HepG2 (cell line): Measurements from ENCODE around the gene ELP2. TPM values are rescaled to one million over a fixed set of nuclear protein-coding genes. Genes with fewer than 3 reads are reported as not detected.
A peak's percentile ranks its signal among the peaks of the same experiment; 100 is the strongest.

Source experiments
- ATAD3A ChIP-seq: sonication (generic); formaldehyde crosslinking; IDR thresholded peaks from 2 replicates; pipeline ENCODE4 v1.4.0; 2020; ENCODE audit warnings: missing genetic modification reagents
- ATF2 ChIP-seq: sonication (generic); formaldehyde crosslinking; IDR thresholded peaks from 2 replicates; pipeline ENCODE4 v1.4.0; 2020; ENCODE audit warnings: missing genetic modification reagents
- CBX1 ChIP-seq: IDR thresholded peaks from one replicate; pipeline ENCODE4 v1.6.1; 2016; ENCODE audit warnings: antibody characterized with exemption, low read depth
- GFI1 ChIP-seq: sonication (generic); formaldehyde crosslinking; IDR thresholded peaks from 2 replicates; pipeline ENCODE4 v1.5.0; 2020; ENCODE audit warnings: missing genetic modification reagents, mild to moderate bottlenecking, borderline replicate concordance
- IRF2 ChIP-seq: IDR thresholded peaks from 2 replicates; pipeline ENCODE4 v1.6.1; 2018; ENCODE audit warnings: missing genetic modification reagents, missing compliant biosample characterization
- JUNB ChIP-seq: sonication (generic); formaldehyde crosslinking; IDR thresholded peaks from 2 replicates; pipeline ENCODE4 v1.8.0; 2022; ENCODE audit warnings: missing genetic modification reagents, mild to moderate bottlenecking, borderline replicate concordance
- KAT7 ChIP-seq: IDR thresholded peaks from 2 replicates; pipeline ENCODE4 v1.6.1; 2018; ENCODE audit warnings: borderline replicate concordance, missing compliant biosample characterization
- MAX ChIP-seq: IDR thresholded peaks from 2 replicates; pipeline ENCODE4 v1.6.1; 2012; ENCODE audit warnings: inconsistent platforms
- MED8 ChIP-seq: sonication (generic); formaldehyde crosslinking; IDR thresholded peaks from 2 replicates; pipeline ENCODE4 v1.8.1; 2023; ENCODE audit warnings: mild to moderate bottlenecking, missing genetic modification reagents; ENCODE audit not compliant: insufficient replicate concordance
- NCOA5 ChIP-seq: sonication (generic); formaldehyde crosslinking; IDR thresholded peaks from 2 replicates; pipeline ENCODE4 v1.4.0; 2020; ENCODE audit warnings: missing genetic modification reagents
- NFE2L1 ChIP-seq: sonication (generic); formaldehyde crosslinking; IDR thresholded peaks from 2 replicates; pipeline ENCODE4 v1.4.0; 2020; ENCODE audit warnings: missing genetic modification reagents, mild to moderate bottlenecking, borderline replicate concordance
- SMAD3 ChIP-seq: sonication (generic); formaldehyde crosslinking; IDR thresholded peaks from 2 replicates; pipeline ENCODE4 v1.4.0; 2020; ENCODE audit warnings: missing genetic modification reagents
- TFDP1 ChIP-seq: IDR thresholded peaks from 2 replicates; pipeline ENCODE4 v1.6.1; 2016; ENCODE audit warnings: missing compliant biosample characterization, missing genetic modification reagents, borderline replicate concordance
- TRIM22 ChIP-seq: fragments of 450-650 bp; IDR thresholded peaks from 2 replicates; pipeline ENCODE4 v1.6.1; 2017
- ZFP82 ChIP-seq: sonication (generic); formaldehyde crosslinking; IDR thresholded peaks from 2 replicates; pipeline ENCODE4 v1.5.1; 2020; ENCODE audit warnings: mild to moderate bottlenecking, missing genetic modification reagents, borderline replicate concordance
- ZNF33B ChIP-seq: sonication (generic); formaldehyde crosslinking; IDR thresholded peaks from 2 replicates; pipeline ENCODE4 v1.5.1; 2020; ENCODE audit warnings: mild to moderate bottlenecking, missing genetic modification reagents
- ZNF446 ChIP-seq: sonication (generic); formaldehyde crosslinking; IDR thresholded peaks from 2 replicates; pipeline ENCODE4 v1.5.0; 2020; ENCODE audit warnings: mild to moderate bottlenecking, missing genetic modification reagents
- ZNF451 ChIP-seq: sonication (generic); formaldehyde crosslinking; IDR thresholded peaks from 2 replicates; pipeline ENCODE4 v1.5.0; 2020; ENCODE audit warnings: mild to moderate bottlenecking, missing genetic modification reagents
- ZNF501 ChIP-seq: sonication (generic); formaldehyde crosslinking; IDR thresholded peaks from 2 replicates; pipeline ENCODE4 v1.5.1; 2020; ENCODE audit warnings: mild to moderate bottlenecking, moderate library complexity, missing genetic modification reagents
- ZNF513 ChIP-seq: sonication (generic); formaldehyde crosslinking; conservative IDR thresholded peaks from 2 replicates; pipeline ENCODE4 v1.5.0; 2020; ENCODE audit warnings: missing genetic modification reagents
- ZNF629 ChIP-seq: sonication (generic); formaldehyde crosslinking; conservative IDR thresholded peaks from 2 replicates; pipeline ENCODE4 v1.5.0; 2020; ENCODE audit warnings: missing genetic modification reagents
- ZNF652 ChIP-seq: IDR thresholded peaks from 2 replicates; pipeline ENCODE4 v1.6.1; 2016; ENCODE audit warnings: low read depth, borderline replicate concordance
- ZNF737 ChIP-seq: sonication (generic); formaldehyde crosslinking; IDR thresholded peaks from 2 replicates; pipeline ENCODE4 v1.5.0; 2020; ENCODE audit warnings: missing genetic modification reagents, mild to moderate bottlenecking, borderline replicate concordance
- ZNF784 ChIP-seq: sonication (generic); formaldehyde crosslinking; IDR thresholded peaks from 2 replicates; pipeline ENCODE4 v1.5.1; 2020; ENCODE audit warnings: missing genetic modification reagents, mild to moderate bottlenecking, borderline replicate concordance
- ZNF790 ChIP-seq: sonication (generic); formaldehyde crosslinking; IDR thresholded peaks from 2 replicates; pipeline ENCODE4 v1.8.0; 2022; ENCODE audit warnings: missing genetic modification reagents, mild to moderate bottlenecking, borderline replicate concordance
- ZNF792 ChIP-seq: IDR thresholded peaks from 2 replicates; pipeline ENCODE4 v1.6.1; 2016
- polyA plus RNA-seq, 8 experiments: library from polyadenylated mRNA; depleted of rRNA in 3 of 8; stranded (reverse) in 7 of 8; unstranded in 1 of 8; fragments of >200 nt; fragmentation: Illumina TruSeq in 4 of 8; extraction: Trizol in 4 of 8; gene quantifications; 2 replicates each; pipeline versions ENCODE4 v1.2.1 to v1.2.3, GENCODE V29; 2011 to 2016; ENCODE audit warnings: low read depth in 4 of 8, missing spikeins in 1 of 8, mixed read lengths in 1 of 8; ENCODE audit not compliant: insufficient read depth in 1 of 8
- total RNA-seq, 5 experiments: library from RNA; depleted of rRNA; stranded (reverse); fragments of >200 nt; fragmentation: Illumina TruSeq; extraction: Trizol; gene quantifications; 2 replicates each; pipeline ENCODE4 v1.2.3, GENCODE V29; 2016; ENCODE audit warnings: low read depth in 1 of 5

The ELP2 gene
- total and polyA plus RNA-seq, 2 of the 13 experiments (the other 11 are each of a cell fraction or from before 2014, with no cell fraction given): 98.7 to 100 TPM

- TF ChIP-seq GFI1: peak; percentile 56; the same call in 1 of the 2 replicates
- TF ChIP-seq ATF2 (CRISPR knock-in tag): peak; percentile 92
- peak; percentile 75 for TF ChIP-seq ZNF629 (CRISPR knock-in tag)
- TF ChIP-seq CBX1: peak; percentile 86
- no peak for TF ChIP-seq ZNF737 (CRISPR knock-in tag)
- TF ChIP-seq ZNF513 (CRISPR knock-in tag): no peak
- TF ChIP-seq KAT7: 0 out of 2 replicates have a peak, but pooled peaks have one; percentile 52
- TF ChIP-seq ZNF652: peak; percentile 50; the same call in 1 of the 2 replicates
- no peak for TF ChIP-seq ZNF790
- peak; percentile 61; the same call in 1 of the 2 replicates for TF ChIP-seq ZNF501 (CRISPR knock-in tag)
- no peak for TF ChIP-seq JUNB
- TF ChIP-seq SMAD3 (CRISPR knock-in tag): 0 out of 2 replicates have a peak, but pooled peaks have one; percentile 23
- peak; percentile 77 for TF ChIP-seq IRF2 (CRISPR knock-in tag)
- TF ChIP-seq NFE2L1 (CRISPR knock-in tag): no peak
- peak; percentile 46 for TF ChIP-seq MED8 (CRISPR knock-in tag)
- 0 out of 2 replicates have a peak, but pooled peaks have one; percentile 39 for TF ChIP-seq ZNF451 (CRISPR knock-in tag)
- no peak for TF ChIP-seq TRIM22
- TF ChIP-seq NCOA5 (CRISPR knock-in tag): no peak
- TF ChIP-seq ZFP82: no peak
- peak; percentile 63 for TF ChIP-seq ZNF792 (CRISPR knock-in tag)
- peak; percentile 45; the same call in 1 of the 2 replicates for TF ChIP-seq ZNF784 (CRISPR knock-in tag)
- TF ChIP-seq ZNF33B (CRISPR knock-in tag): no peak
- TF ChIP-seq ZNF446 (CRISPR knock-in tag): no peak
- TF ChIP-seq MAX: peak; percentile 93
- TF ChIP-seq TFDP1 (CRISPR knock-in tag): peak; percentile 80; the same call in 1 of the 2 replicates
- no peak for TF ChIP-seq ATAD3A (CRISPR knock-in tag)
Measured at GRCh38 chr18:36176177-36176584, 46.5 kb downstream of the ELP2 start (continued).
